HepG2 (cell line): ENCODE data around the gene ROCK1. TPM values are rescaled to one million over a fixed set of nuclear protein-coding genes. Genes with fewer than 3 reads are reported as not detected.

Experiments
- ATAC-seq: fragments of 200-7000 bp; cut with Tn5 transposase; 3 replicates; pipeline ENCODE4 v1.9.1; 2020; ENCODE audit warnings: mild to moderate bottlenecking, moderate library complexity
- Bru-seq: library from RNA; stranded (reverse); fragments of 400-500 nt; gene quantifications from one replicate; lab custom pipeline; 2021; lab: Mats Ljungman, UMichigan
- BruChase-seq, 2 experiments: library from RNA; stranded (reverse); fragments of 400-500 nt; gene quantifications; one replicate each; lab custom pipeline; 2021; lab: Mats Ljungman, UMichigan
- BruUV-seq: library from RNA; stranded (reverse); fragments of 400-500 nt; replicated peaks from 2 replicates; lab custom pipeline; 2021; lab: Mats Ljungman, UMichigan
- CTCF ChIA-PET: fragments of 300-600 bp; formaldehyde crosslinking; extraction: SDS; loops from one replicate; lab custom pipeline; 2021; ENCODE audit warnings: low total read pairs, inconsistent platforms, low intra/inter-chr PET ratio; lab: Yijun Ruan, JAX
- POLR2A ChIA-PET: fragments of 350-600 bp; sonication (Branson Sonifier 250); formaldehyde crosslinking; loops from one replicate; lab custom pipeline; 2020; ENCODE audit warnings: antibody characterized with exemption, inconsistent platforms; lab: Yijun Ruan, JAX
- DNase-seq: peaks from one replicate; pipeline ENCODE4 v3.0.0-alpha.2; 2015; ENCODE audit warnings: low spot score
- FAIRE-seq: peaks from 3 replicates; lab custom pipeline; 2011; peaks lifted over from hg19 to GRCh38; lab: Jason Lieb, UNC
- H2AFZ ChIP-seq: one replicate; pipeline ENCODE4 v1.6.1; 2011; ENCODE audit warnings: low read length, inconsistent platforms
- H3K27ac ChIP-seq: fragments of 300-600 bp; 3 replicates; pipeline ENCODE4 v1.8.0; 2011; ENCODE audit warnings: mixed run types, mild to moderate bottlenecking, mixed read lengths, low read length, inconsistent platforms; ENCODE audit not compliant: insufficient read depth; ENCODE audit errors: extremely low read length
- H3K27me3 ChIP-seq, 2 experiments: fragments of 200-600 bp in 1 of 2; 2 replicates in 1 of 2; 3 replicates in 1 of 2; pipeline versions ENCODE4 v1.6.0 to v1.8.0; 2011; ENCODE audit warnings: low read length in 2 of 2, mild to moderate bottlenecking in 2 of 2, moderate library complexity in 2 of 2, inconsistent platforms in 1 of 2; ENCODE audit not compliant: insufficient read depth in 2 of 2, control insufficient read depth in 1 of 2
- H3K36me3 ChIP-seq, 2 experiments: fragments of 200-600 bp in 1 of 2; replicated peaks in 1 of 2; 2 replicates in 1 of 2; 3 replicates in 1 of 2; pipeline versions ENCODE4 v1.5.1 to v1.8.0; 2011; ENCODE audit warnings: low read length in 2 of 2, inconsistent platforms in 1 of 2; ENCODE audit not compliant: insufficient read depth in 2 of 2, control insufficient read depth in 1 of 2
- H3K4me1 ChIP-seq: 2 replicates; pipeline ENCODE4 v1.5.1; 2012; ENCODE audit warnings: low read length, inconsistent platforms; ENCODE audit not compliant: insufficient read depth
- H3K4me2 ChIP-seq: 2 replicates; pipeline ENCODE4 v1.6.0; 2011; ENCODE audit warnings: low read depth, low read length, inconsistent platforms
- H3K4me3 ChIP-seq, 3 experiments: fragments of 200-600 bp in 1 of 3; sonication (generic), shearing (Covaris generic) in 1 of 3; replicated peaks in 1 of 3; 2 replicates each; pipeline ENCODE4 v1.5.1; 2011 to 2016; ENCODE audit warnings: low read length in 3 of 3, inconsistent platforms in 2 of 3, low read depth in 2 of 3, mild to moderate bottlenecking in 2 of 3, control low read depth in 1 of 3, mixed read lengths in 1 of 3; ENCODE audit not compliant: insufficient read depth in 1 of 3
- H3K79me2 ChIP-seq: one replicate; pipeline ENCODE4 v1.6.1; 2011; ENCODE audit warnings: low read length, inconsistent platforms; ENCODE audit not compliant: insufficient read depth
- H3K9ac ChIP-seq: 2 replicates; pipeline ENCODE4 v1.6.0; 2011; ENCODE audit warnings: mild to moderate bottlenecking, low read depth, low read length, inconsistent platforms; ENCODE audit not compliant: insufficient read depth
- H3K9me3 ChIP-seq: 2 replicates; pipeline ENCODE4 v1.5.1; 2012; ENCODE audit warnings: mild to moderate bottlenecking, low read length
- H4K20me1 ChIP-seq: 2 replicates; pipeline ENCODE4 v1.6.0; 2011; ENCODE audit warnings: inconsistent platforms, mild to moderate bottlenecking, low read length, moderate library complexity; ENCODE audit not compliant: insufficient read depth
- GZF1 ChIP-seq: sonication (generic); formaldehyde crosslinking; IDR thresholded peaks from 2 replicates; pipeline ENCODE4 v1.5.1; 2020; ENCODE audit warnings: mild to moderate bottlenecking, missing genetic modification reagents
- HDAC2 ChIP-seq: sonication (generic); formaldehyde crosslinking; IDR thresholded peaks from 2 replicates; pipeline ENCODE4 v1.4.0; 2020; ENCODE audit warnings: missing genetic modification reagents
- HES4 ChIP-seq: sonication (generic); formaldehyde crosslinking; IDR thresholded peaks from 2 replicates; pipeline ENCODE4 v1.9.0; 2021; ENCODE audit warnings: mild to moderate bottlenecking, missing genetic modification reagents, borderline replicate concordance
- NCOA5 ChIP-seq: sonication (generic); formaldehyde crosslinking; IDR thresholded peaks from 2 replicates; pipeline ENCODE4 v1.4.0; 2020; ENCODE audit warnings: missing genetic modification reagents
- PCBP2 ChIP-seq: fragments of 200-400 bp; formaldehyde crosslinking; optimal IDR thresholded peaks from 2 replicates; pipeline ENCODE3; 2018; ENCODE audit warnings: low read length, low read depth; ENCODE audit not compliant: poor library complexity, severe bottlenecking
- PRDM10 ChIP-seq: sonication (generic); formaldehyde crosslinking; IDR thresholded peaks from 2 replicates; pipeline ENCODE4 v1.4.0; 2020; ENCODE audit warnings: low read depth, missing genetic modification reagents
- RAD51 ChIP-seq: fragments of 450-650 bp; IDR thresholded peaks from 2 replicates; pipeline ENCODE4 v1.6.1; 2016; ENCODE audit warnings: borderline replicate concordance
- SETDB1 ChIP-seq: sonication (generic); formaldehyde crosslinking; IDR thresholded peaks from 2 replicates; pipeline ENCODE4 v1.5.1; 2020; ENCODE audit warnings: missing genetic modification reagents, mild to moderate bottlenecking, borderline replicate concordance
- SRF ChIP-seq: IDR thresholded peaks from 2 replicates; pipeline ENCODE4 v1.6.1; 2011; ENCODE audit warnings: mild to moderate bottlenecking, low read depth, low read length, moderate library complexity
- ZC3H13 ChIP-seq: sonication (generic); formaldehyde crosslinking; IDR thresholded peaks from 2 replicates; pipeline ENCODE4 v1.8.1; 2023; ENCODE audit warnings: mild to moderate bottlenecking, missing genetic modification reagents, moderate library complexity
- ZNF17 ChIP-seq: sonication (generic); formaldehyde crosslinking; IDR thresholded peaks from 2 replicates; pipeline ENCODE4 v1.5.0; 2020; ENCODE audit warnings: mild to moderate bottlenecking, missing genetic modification reagents
- ZNF639 ChIP-seq: conservative IDR thresholded peaks from 2 replicates; pipeline ENCODE4 v1.6.1; 2018; ENCODE audit warnings: missing genetic modification reagents
- ZSCAN25 ChIP-seq: sonication (generic); formaldehyde crosslinking; IDR thresholded peaks from 2 replicates; pipeline ENCODE4 v1.8.0; 2022; ENCODE audit warnings: mild to moderate bottlenecking, missing genetic modification reagents
- WGBS: methylation state at CpG from one replicate; pipeline ENCODE4 v1.1.6; 2017; ENCODE audit warnings: low lambda C conversion rate; 5-methylcytosine and 5-hydroxymethylcytosine counted together
- in situ Hi-C: cut with HindIII; loops from 2 replicates; pipeline ENCODE4 v1.10.0; 2017; ENCODE audit warnings: low pct_unique_long_range_greater_than_20kb; ENCODE audit not compliant: extremely low pct_ligation_motif_present
- intact Hi-C: fragments of 100-400 bp; cut with micrococcal nuclease; formaldehyde crosslinking; loops from one replicate; pipeline ENCODE4 v1.10.0; 2022; ENCODE audit not compliant: unreplicated experiment
- long read RNA-seq, 2 experiments: library from RNA in 1 of 2; library from polyadenylated mRNA in 1 of 2; stranded (forward) in 1 of 2; unstranded in 1 of 2; transcript quantifications; one replicate each; pipeline ENCODE4 v2.0.0, GENCODE V29; 2019 to 2022
- polyA minus RNA-seq, 3 experiments: library from RNA; depleted of rRNA, polyadenylated mRNA; stranded (reverse); fragments of >200 nt; gene quantifications; 2 replicates each; pipeline ENCODE4 v1.2.3, GENCODE V29; 2011; ENCODE audit warnings: low replicate concordance in 1 of 3
- polyA plus RNA-seq, 8 experiments: library from polyadenylated mRNA; depleted of rRNA in 3 of 8; stranded (reverse) in 7 of 8; unstranded in 1 of 8; fragments of >200 nt; fragmentation: Illumina TruSeq in 4 of 8; extraction: Trizol in 4 of 8; gene quantifications; 2 replicates each; pipeline versions ENCODE4 v1.2.1 to v1.2.3, GENCODE V29; 2011 to 2016; ENCODE audit warnings: low read depth in 4 of 8, missing spikeins in 1 of 8, mixed read lengths in 1 of 8; ENCODE audit not compliant: insufficient read depth in 1 of 8
- total RNA-seq, 5 experiments: library from RNA; depleted of rRNA; stranded (reverse); fragments of >200 nt; fragmentation: Illumina TruSeq; extraction: Trizol; gene quantifications; 2 replicates each; pipeline ENCODE4 v1.2.3, GENCODE V29; 2016; ENCODE audit warnings: low read depth in 1 of 5

The ROCK1 gene
- total RNA-seq (2016; rRNA removed; fragmentation: Illumina TruSeq; extraction: Trizol) (27.2 and 37.8 TPM in 2 replicates), polyA plus RNA-seq (2011; rRNA removed) (5.9 and 10.5 TPM in 2 replicates), polyA minus RNA-seq (2011; rRNA and poly(A)+ RNA removed; ENCODE audit: low replicate concordance) (5.9 and 10.2 TPM in 2 replicates), Bru-seq, nascent RNA (percentile 80 among the genes with signal in this experiment), BruChase-seq, experiment 1, labeled RNA remaining after a 6-hour chase (percentile 81 among the genes with signal in this experiment), BruChase-seq, experiment 2, labeled RNA remaining after a 2-hour chase (percentile 74 among the genes with signal in this experiment)
- total RNA-seq (2016; cell fraction: cytosol; rRNA removed; fragmentation: Illumina TruSeq; extraction: Trizol; ENCODE audit: low read depth) = 4.3 and 6.2 TPM in 2 replicates
- 27.0 and 36.7 TPM in 2 replicates for total RNA-seq (2016; cell fraction: insoluble cytoplasmic fraction; rRNA removed; fragmentation: Illumina TruSeq; extraction: Trizol)
- total RNA-seq (2016; cell fraction: membrane; rRNA removed; fragmentation: Illumina TruSeq; extraction: Trizol) = 8.7 and 9.5 TPM in 2 replicates
- total RNA-seq (2016; cell fraction: nucleus; rRNA removed; fragmentation: Illumina TruSeq; extraction: Trizol) = 38.5 and 44.6 TPM in 2 replicates
- 1.5 and 3.2 TPM in 2 replicates for polyA plus RNA-seq (2011; cell fraction: cytosol; rRNA removed)
- polyA plus RNA-seq (2011; cell fraction: nucleus; rRNA removed) = 7.3 and 8.0 TPM in 2 replicates
- polyA plus RNA-seq (2012) = 14.8 and 19.8 TPM in 2 replicates
- polyA plus RNA-seq (2016; cell fraction: cytosol; fragmentation: Illumina TruSeq; extraction: Trizol; ENCODE audit: low read depth) = 0.23 and 0.31 TPM in 2 replicates
- 27.9 and 29.2 TPM in 2 replicates for polyA plus RNA-seq (2016; cell fraction: insoluble cytoplasmic fraction; fragmentation: Illumina TruSeq; extraction: Trizol; ENCODE audit: low read depth)
- polyA plus RNA-seq (2016; cell fraction: membrane; fragmentation: Illumina TruSeq; extraction: Trizol; ENCODE audit: low read depth) = 1.2 and 1.7 TPM in 2 replicates
- polyA plus RNA-seq (2016; cell fraction: nucleus; fragmentation: Illumina TruSeq; extraction: Trizol; ENCODE audit: insufficient read depth, low read depth) = 39.5 and 43.8 TPM in 2 replicates
- polyA minus RNA-seq (2011; cell fraction: cytosol; rRNA and poly(A)+ RNA removed) = 12.1 and 13.3 TPM in 2 replicates
- polyA minus RNA-seq (2011; cell fraction: nucleus; rRNA and poly(A)+ RNA removed) = 80.5 and 92.5 TPM in 2 replicates
- long read RNA-seq, experiment 1, partial matches to known transcripts = 10 of 13 reads
- long read RNA-seq, experiment 1, other reads (novel, unspliced or antisense) = 3 of 13 reads
- long read RNA-seq, experiment 2, full-length matches to known transcripts = 1 of 31 reads
- long read RNA-seq, experiment 2, partial matches to known transcripts = 2 of 31 reads
- long read RNA-seq, experiment 2, other reads (novel, unspliced or antisense) = 28 of 31 reads

GRCh38 chr18:21111346-21112139 lies at the start of gene ROCK1:
ROCK1 (minus strand) TSS chr18:21111813; CDS start chr18:21110910, 903 bp downstream.
- in situ Hi-C loops = no loop called here
- CTCF ChIA-PET = no interaction called here
- TF ChIP-seq PCBP2 (no peak), HDAC2 (no peak), NCOA5 (CRISPR knock-in tag) (no peak), ZSCAN25 (CRISPR knock-in tag) (no peak), HES4 (CRISPR knock-in tag) (no peak), ZNF639 (no peak; the same call in 1 of the 2 replicates), ZNF17 (no peak), GZF1 (CRISPR knock-in tag) (no peak), SRF (no peak), ZC3H13 (CRISPR knock-in tag) (no peak), SETDB1 (no peak), RAD51 (no peak), PRDM10 (CRISPR knock-in tag) (no peak)

More at GRCh38 chr18:21111346-21112139, at the start of gene ROCK1:
- Histone ChIP-seq H3K4me2 (peak within 1 kb of the TSS; percentile 99), H3K36me3 (no peaks in the 10 kb centered on the region), H3K79me2 (peaks cover 49% of the 10 kb centered on the region), H4K20me1 (peaks cover 34% of the 10 kb centered on the region), H3K4me1 (peaks cover 39% of the 10 kb centered on the region), H3K9me3 (no peaks in the 10 kb centered on the region), H3K9ac (peak within 1 kb of the TSS; percentile 94), H2AFZ (peak within 1 kb of the TSS; percentile 90), H3K4me3 (peak within 1 kb of the TSS; percentile 94 to 100 (median 100)), H3K27ac (peak within 1 kb of the TSS; percentile 91), H3K27me3 (no peaks in the 10 kb centered on the region; a peak in 1 of 5 replicates)
- peak; percentile 88 for DNase-seq
- no TSS peak for BruUV-seq
- ATAC-seq = peak; percentile 90
- POLR2A ChIA-PET = interaction anchor here (0.8 to 1.3 kb wide), 3 partner anchors 21 to 359 kb away, joined by 3 to 6 read pairs (median 3); no protein-coding TSS in a partner anchor
- WGBS = 3% methylated on average over 18 of the region's 80 CpGs
- no peak for FAIRE-seq
- intact Hi-C loops = no loop called here
